ENCODE measurements around the gene NAV2. TPM values are rescaled to one million over a fixed set of nuclear protein-coding genes. Genes with fewer than 3 reads are reported as not detected.

Gene NAV2
- 9.1 and 16.3 TPM in 2 replicates for total RNA-seq
- polyA plus RNA-seq (2012): 6.5 TPM

- peak; percentile 92 for DNase-seq (ENCODE audit: low read depth)
Measured at GRCh38 chr11:19712281-19713195, at the start of gene NAV2. TSS of gene NAV2 (plus strand) at chr11:19712837. CDS start at chr11:19713696, 859 bp downstream.

DNA sequence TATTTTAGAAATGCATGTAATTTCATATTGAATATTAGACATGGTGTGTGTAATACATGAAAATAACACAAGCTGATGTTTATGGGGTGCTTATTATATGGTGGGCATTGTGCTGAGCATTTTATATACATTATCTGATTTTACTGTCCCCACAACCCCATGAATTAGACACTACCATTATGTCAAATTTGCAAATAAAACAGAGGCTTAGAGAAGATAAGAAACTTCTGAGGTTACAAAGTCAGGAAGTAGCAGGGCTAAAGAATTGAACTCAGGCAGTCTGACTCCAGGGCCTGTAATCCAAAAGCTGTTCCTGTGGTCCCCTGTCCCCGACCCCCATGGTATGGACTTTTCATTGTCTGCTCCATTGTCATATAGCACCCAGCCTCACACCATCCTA lies 49.4 kb upstream of the NAV2 start:
- no peak for DNase-seq (ENCODE audit: low read depth)

DNA sequence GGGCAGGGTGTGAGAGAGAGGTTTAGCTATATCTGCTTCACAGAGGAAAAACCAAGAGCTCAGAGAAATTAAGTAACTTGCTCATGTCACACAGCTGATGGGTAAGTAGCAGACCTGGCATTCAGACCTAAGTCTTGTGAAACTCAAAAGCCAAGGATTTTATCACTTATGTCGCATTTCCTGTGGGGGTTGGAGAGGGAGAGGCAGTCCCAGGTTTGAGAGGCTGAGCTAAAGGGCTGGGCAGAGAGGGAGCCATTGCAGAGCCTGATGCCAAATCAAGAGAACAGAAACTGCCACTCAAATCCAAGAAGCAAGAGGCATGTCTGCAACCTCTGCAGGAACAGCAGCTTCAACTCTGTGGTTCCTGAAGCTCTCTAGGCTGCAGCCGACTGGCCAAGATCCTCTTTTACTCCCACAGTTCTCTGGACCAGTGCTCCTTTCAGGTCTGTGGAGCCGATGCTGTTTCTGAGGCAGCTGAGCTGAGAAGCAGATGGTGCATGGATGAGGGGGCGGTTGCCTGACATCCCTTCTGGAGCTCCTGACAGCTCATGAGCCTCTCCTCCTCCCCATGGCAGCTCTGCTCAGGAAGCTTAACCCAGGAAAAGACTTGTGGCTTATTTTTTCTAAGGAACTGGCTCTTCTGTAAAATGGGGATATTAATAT lies 47.6 kb upstream of the NAV2 start:
- peak; percentile 60 for DNase-seq (ENCODE audit: low read depth)

DNA sequence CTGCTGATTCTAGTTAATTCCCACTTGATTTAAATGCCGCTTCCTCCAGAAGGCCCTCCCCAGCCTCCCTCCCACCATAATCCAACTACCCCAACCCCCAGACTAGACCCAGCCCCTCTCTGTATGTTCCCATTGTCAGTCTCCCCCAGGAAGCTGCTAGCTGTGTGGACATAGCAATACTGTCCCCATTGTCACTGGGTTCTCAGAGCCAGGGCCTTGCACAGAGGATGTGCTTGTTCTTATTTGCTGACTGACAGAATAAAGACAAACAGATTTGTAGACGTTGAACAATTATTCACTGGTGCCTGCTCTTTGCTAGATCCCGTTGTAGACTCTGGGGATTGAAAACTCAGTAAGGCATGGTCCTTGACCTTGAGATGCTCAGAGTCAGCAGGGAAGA lies 45.7 kb upstream of the NAV2 start:
- DNase-seq (ENCODE audit: low read depth): no peak

DNA sequence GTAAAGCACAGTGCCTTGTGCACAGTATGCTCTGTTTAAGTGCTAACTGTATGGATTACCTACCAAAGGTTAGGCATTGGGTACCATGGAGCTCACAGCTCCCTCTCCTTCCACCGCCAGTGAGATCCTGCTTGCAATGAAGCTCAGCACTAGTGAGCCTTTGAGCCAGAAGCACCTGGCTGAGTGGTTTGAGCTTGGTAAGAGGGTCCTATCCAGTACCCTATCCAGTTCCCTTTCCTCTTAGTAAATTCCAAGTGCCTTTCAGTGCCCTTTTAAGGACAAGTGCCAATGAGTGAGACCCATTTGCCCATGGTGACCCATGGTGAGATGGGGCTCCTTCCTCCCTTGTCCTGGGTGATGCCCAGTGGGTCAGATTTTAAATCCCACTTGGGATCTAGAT lies 43.1 kb upstream of the NAV2 start:
- DNase-seq (ENCODE audit: low read depth): no peak

DNA sequence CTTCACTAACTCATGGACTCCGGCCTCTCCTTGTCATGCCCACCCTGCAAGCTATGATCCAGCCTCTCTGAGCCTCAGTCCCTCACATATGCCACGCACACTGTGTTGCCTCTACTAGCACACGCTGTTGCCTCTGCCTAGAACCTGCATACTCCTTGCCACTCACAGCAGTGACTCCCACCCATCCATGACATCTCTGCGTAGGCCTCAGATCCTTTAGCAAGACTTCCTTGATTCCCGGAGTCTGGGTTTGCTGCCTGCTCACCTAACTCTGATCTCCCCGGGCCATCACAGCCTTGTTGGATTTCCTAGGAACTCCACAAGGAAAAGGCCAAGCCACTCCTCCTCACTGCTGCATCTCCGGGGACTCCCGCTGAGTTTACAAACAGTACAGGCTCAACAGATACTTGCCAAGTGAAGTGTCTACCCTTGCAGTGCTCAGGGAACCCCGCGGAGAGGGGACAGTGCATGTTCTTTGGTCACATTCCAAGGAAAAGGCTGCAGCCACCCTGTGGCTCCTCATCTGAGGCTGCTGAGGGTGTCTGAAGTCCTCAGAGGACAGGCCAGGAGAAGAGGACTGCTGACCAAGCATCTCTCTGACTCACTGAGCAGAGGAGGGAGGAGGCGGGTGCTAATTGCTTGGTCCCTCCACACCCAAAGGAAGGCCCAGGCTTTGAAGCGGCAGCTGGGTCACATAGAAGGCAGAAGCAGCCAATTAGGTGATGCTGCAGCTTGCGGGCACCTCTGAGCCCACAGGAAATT lies 42.4 kb upstream of the NAV2 start:
- DNase-seq (ENCODE audit: low read depth): peak; percentile 56

DNA sequence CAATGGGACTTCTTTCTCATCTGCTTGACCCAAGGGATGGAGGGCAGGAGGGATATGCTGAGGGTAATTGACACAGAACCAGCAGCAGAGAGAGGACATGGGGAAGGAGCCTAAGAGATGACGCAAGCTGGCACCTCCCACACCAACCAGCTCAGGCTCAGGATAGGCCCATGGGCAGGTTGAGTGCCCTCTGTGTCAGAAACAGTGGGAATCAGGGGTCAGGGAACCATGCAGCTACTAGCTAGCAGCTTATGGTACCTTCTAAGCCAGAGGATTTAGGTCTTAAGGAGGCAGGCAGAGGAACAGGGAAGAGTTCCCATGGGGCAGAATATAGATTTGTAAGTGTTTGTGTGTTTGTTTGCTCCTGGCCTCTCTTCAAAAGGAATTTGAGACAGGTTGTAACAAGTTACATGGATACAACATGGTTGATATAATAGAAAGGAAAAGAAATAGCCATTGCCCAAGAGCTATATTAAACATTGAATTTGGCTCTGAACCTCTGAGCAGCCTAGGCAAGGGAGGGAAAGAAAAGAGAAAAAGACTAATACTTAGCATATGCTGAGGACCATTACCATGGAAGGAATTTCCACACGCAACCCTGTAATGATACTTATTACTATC lies 39.9 kb upstream of the NAV2 start:
- no peak for DNase-seq (ENCODE audit: low read depth)

- DNase-seq (ENCODE audit: low read depth): no peak
Measured at GRCh38 chr11:19673924-19674729, 38.5 kb upstream of the NAV2 start.

- DNase-seq (ENCODE audit: low read depth): no peak
Measured at GRCh38 chr11:19674836-19675235, 37.8 kb upstream of the NAV2 start.

DNA sequence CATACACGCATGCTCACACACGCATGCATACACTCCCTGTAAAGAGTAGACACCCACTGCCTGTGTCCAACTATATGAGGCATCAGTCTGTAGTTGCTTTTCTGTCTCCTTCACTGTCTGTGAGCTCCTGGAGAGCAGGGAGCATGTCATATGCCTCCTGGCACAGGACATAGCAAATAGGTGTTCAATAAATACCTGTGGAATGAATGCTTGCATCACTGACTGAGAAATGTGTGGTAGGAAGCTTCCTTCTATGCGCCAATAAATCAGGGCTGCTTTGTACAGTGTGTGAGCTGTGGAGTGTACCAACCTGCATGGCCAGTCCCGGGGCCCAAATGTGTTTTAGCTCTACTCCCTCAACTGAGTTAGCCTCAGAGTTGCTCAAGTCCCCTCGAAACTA lies 37.2 kb upstream of the NAV2 start:
- DNase-seq (ENCODE audit: low read depth): no peak

DNA sequence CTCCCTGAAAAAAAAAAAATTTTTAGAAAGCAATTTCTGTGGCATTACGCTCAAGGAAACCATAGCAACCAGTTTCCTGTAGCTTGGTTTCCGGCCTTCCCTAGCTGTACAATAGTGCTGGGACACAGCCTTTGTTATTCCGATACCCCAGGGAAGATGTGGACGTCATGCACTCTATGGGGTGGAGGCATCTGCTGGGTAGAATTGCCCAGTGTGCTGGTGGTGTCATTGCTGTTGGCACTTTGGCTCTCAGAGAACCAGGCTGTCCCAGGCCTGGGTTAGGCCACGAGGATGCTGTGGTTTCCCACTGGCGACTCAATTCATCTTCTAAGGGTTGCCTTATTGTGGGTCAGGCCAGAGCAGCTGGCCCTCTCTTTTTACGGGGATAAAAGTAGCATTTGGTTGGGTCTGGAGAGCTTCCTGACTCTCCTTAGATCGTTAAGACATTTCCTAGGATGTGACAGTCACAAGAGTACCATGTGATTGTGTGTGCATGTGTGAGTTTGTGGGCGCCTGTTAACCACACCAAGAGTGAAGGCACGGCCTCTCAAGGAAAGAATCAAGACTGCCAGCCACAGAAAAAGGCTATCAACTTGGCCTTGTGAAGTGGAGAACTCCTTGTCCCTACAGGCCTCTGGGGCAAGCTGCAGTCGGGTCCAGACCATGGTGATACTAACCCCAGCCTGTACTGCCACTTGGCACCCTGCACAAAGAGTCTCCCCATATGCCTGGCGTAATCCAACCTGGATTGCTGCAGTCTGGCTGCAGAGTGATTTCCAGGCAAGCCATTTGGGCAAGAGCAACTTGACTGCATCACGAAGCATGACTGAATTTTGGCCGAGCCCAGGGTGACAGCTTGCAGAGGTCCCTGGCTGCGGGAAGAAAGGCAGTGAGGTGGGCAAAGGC lies 35.9 kb upstream of the NAV2 start:
- DNase-seq (ENCODE audit: low read depth): peak; percentile 94

- no peak for DNase-seq (ENCODE audit: low read depth)
Measured at GRCh38 chr11:19677381-19678080, 35.1 kb upstream of the NAV2 start.

DNA sequence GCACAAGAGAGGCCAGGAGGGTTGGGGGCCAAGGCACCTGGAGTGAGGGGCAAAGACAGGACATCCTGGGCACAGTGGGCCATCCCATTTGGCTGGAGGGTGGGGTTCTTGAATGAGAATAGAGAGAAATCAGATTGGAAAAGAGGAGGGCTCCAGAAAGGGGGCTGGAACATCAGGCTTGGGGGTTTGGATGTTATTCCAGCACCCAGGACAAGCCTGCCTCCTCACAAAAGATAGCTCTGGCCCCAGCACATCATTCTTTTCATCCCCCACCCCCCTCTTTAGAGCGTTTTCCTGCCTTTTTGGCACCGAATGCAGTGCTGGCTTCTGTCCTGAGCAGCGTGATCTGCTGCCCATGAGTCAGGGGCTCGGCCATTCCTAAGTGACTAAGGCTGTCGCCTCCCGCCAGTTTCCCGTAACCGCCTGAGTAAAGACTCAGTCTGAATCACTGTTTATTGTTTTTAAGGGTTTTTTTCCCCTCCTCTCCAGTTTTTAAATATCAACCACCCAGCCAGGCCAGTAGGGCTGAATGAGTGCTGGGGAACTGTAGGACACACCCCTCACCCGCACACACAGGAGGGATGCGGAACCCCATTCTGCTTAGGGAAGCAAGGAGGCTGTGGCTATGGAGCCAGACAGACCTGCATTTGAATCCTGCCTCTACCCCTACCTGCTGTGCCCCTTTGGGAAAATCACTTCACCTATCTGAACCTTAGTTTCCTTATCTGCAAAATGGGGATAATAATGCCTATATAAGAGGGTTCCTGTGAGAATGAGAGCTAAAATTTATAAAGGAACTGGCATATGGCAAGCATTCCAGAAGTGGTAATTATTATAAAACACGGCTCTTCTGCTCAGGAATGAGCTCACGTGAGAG lies 32.4 kb upstream of the NAV2 start:
- DNase-seq (ENCODE audit: low read depth): peak; percentile 90

DNA sequence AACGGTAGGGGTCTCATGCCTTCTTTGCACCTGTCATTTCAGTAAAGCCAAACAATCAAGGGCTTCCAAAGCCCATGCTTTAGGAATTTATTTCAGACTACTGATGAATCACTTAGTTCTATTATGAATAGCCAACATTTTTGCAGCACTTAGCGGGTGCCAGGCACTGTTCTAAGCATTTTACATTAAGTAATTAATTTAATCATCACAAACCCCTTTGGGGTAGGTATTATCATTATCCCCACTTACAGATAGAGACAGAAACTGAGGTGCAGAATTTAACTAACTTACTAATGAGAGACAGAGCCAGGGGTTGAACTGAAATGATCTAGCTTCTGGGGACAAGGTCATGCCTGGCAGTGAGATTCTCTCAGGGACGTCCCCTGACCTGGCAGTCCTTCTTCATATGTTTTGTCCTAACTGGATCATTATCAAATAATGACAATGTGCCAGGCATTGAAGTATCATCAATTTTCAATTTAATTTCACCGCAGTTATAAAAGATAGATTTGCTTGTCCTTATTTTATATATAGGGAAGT lies 31.7 kb upstream of the NAV2 start:
- no peak for DNase-seq (ENCODE audit: low read depth)

DNA sequence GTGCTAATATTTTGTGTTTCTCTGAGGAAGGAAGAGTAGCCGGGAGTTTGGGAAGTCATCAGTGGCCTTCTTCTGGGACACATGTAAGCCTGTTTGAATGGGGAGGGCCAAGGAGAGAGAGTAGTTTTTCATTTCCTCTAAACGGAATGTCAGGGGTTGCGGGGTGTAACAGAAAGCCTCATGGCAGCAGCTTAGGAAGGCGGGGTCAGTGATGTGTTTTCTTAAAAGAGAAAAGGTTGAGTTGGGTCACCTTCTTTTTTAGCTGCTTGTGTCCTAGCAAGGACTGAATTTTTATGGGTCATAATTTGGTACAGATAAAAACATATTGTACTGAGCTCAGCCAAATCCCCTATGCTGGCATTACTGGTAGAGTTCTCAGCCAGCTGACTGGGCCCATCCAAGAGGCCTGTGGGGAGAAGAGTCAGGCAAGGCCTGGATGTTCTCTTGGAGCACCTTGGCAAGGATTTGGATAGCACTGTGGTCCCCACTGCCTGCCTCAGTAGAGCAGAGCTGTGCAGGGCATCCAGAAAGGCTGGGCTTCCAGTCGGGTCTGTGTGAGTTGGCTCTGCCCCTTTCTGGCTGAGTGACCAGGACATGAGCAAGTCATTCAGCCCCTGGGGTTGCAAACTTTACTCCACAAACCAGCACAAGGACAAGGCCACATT lies 29.4 kb upstream of the NAV2 start:
- no peak for DNase-seq (ENCODE audit: low read depth)

- DNase-seq (ENCODE audit: low read depth): no peak
Measured at GRCh38 chr11:19683862-19684491, 28.7 kb upstream of the NAV2 start.

All from myocyte (in vitro differentiated cells).